GM13976 (cell line): ENCODE data around the gene MRPS18C.
"Not testable (repeated sequence)": the region's sequence is repeated elsewhere in the genome, so short reads cannot be mapped to it uniquely, and the experiment has no call there.

Experiments
- DNase-seq: peaks from one replicate; pipeline ENCODE4 v3.0.0; 2012; ENCODE audit warnings: low spot score
- CTCF ChIP-seq: IDR thresholded peaks from 2 replicates; pipeline ENCODE4 v1.5.1; 2012; ENCODE audit warnings: borderline replicate concordance, mild to moderate bottlenecking; ENCODE audit not compliant: insufficient read depth; ENCODE audit errors: extremely low read depth, missing control alignments, control extremely low read depth
- in situ Hi-C: fragments of 300-500 bp; cut with MboI; formaldehyde crosslinking; loops from one replicate; pipeline ENCODE4 v1.12.0; 2022; ENCODE audit warnings: low sequenced_read_pairs, mixed read lengths, inconsistent platforms; ENCODE audit not compliant: unreplicated experiment

Gene MRPS18C

GRCh38 chr4:83498187-83498586, 42.3 kb downstream of the MRPS18C start:
- DNase-seq, result no peak
- TF ChIP-seq CTCF, result no peak
- in situ Hi-C loops, result no loop called here

DNA sequence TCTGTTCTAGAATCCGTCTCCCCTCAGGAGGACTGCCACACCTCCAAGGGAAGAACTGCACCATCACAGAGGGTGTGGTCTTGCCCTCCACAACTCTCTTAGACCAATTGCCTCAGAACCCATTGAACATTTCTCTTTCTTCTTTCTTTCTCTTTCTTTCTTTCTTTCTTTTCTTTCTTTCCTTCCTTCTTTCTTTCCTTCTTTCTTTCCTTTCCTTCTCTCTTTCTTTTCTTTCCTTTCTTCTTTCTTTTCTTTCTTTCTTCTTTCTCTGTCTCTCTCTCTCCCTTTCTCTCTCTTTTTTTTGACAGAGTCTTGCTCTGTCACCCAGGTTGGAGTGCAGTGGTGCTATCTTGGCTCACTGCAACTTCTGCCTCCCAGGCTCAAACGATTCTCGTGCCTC, 45.8 kb downstream of the MRPS18C start:
- in situ Hi-C loops, result loop anchor here (5.0 kb wide), 1 partner anchor 136 kb away; no protein-coding TSS in a partner anchor

DNA sequence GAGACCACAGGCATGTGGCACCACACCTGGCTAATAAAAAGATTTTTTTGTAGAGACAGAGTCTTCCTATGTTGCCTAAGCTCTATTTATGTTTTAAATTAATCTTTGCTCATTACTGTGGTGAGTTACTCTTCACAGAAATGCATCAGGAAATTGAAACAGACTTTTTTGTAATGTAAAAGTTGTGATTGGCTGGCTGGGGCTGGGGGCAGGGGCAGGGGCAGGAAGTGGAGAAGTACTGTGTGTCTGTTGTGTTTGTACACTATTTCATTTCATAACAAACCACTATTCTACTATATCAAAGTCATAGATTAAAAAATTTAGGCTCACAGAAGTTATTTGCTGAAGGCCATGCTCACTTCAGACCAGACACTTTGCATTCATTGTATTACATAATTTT, 48.1 kb downstream of the MRPS18C start:
- in situ Hi-C loops, result loop anchor here (5.0 kb wide), 1 partner anchor 133 kb away; no protein-coding TSS in a partner anchor
- no peak for TF ChIP-seq CTCF

More for the DNA sequence above, 45.8 kb downstream of the MRPS18C start:
- DNase-seq, result not testable (repeated sequence)

DNA sequence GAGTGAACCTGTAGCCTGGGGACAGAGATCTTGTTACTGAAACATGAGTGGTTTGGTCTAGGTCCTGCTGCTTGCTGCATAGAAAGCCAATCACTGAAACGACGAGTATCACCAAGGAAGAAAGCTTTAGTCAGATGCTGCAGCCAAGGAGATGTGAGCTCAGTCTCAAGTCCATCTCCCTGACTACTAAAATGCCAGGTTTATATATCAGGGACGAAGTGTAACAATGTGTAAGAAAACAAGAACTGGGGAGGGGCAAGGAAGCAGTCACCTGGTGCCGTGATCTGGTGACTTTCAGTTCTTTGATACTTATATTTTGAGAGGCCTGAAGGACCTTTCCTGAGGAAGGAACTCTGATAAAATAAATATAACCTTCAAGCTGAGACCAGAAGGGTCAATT, 48.6 kb downstream of the MRPS18C start:
- in situ Hi-C loops, result loop anchor here (5.0 kb wide), 1 partner anchor 133 kb away; no protein-coding TSS in a partner anchor
- DNase-seq, result no peak
- TF ChIP-seq CTCF, result no peak

More for the DNA sequence above, 48.1 kb downstream of the MRPS18C start:
- DNase-seq, result no peak

DNA sequence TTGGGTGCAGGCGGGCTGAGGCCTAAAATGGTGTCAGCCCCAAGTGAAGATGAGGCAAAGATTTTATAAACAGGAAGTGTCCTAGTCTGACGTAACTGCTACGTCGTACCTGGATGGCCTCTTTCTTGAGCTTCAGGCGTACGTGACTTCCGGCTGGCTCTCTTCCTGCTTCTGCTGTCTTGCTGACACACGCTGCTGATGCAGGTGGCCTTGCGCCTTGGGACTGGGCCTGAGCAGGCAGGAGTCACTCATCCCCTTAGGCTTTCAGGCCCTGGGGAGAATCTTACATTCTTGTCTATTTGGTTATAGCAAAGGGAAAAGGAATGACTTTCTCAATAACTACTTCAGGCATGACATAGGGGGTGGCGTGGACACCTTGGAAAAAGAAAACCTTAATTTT, 49.1 kb downstream of the MRPS18C start:
- no peak for TF ChIP-seq CTCF
- DNase-seq, result no peak
- in situ Hi-C loops, result loop anchor here (5.0 kb wide), 1 partner anchor 132 kb away; no protein-coding TSS in a partner anchor

- peak; percentile 55 for DNase-seq
- in situ Hi-C loops, result not testable (repeated sequence)
Measured at GRCh38 chr4:83509156-83509585, 53.3 kb downstream of the MRPS18C start.

GRCh38 chr4:83510442-83510841, 54.6 kb downstream of the MRPS18C start:
- no peak for TF ChIP-seq CTCF
- in situ Hi-C loops, result no loop called here
- no peak for DNase-seq

More at GRCh38 chr4:83509156-83509585, 53.3 kb downstream of the MRPS18C start:
- TF ChIP-seq CTCF, result peak; percentile 57
